ENCODE results near the gene HAPSTR1.

GRCh38 chr16:9055661-9056060 lies 35.8 kb upstream of the HAPSTR1 start:
- no peak for TF ChIP-seq ZNF331 (CRISPR knock-in tag; IDR thresholded peaks at IDR 0.05)
- TF ChIP-seq ASH2L (IDR thresholded peaks at IDR 0.05; ENCODE audit: insufficient read length, low read depth, low read length), result no peak
- no peak for TF ChIP-seq CTCF (CRISPR knock-in tag; IDR thresholded peaks at IDR 0.05)
- TF ChIP-seq PAXIP1 (CRISPR knock-in tag; conservative IDR thresholded peaks at IDR 0.05), result no peak
- TF ChIP-seq NCOA5 (CRISPR knock-in tag; IDR thresholded peaks at IDR 0.05), result no peak
- no peak for TF ChIP-seq MXI1 (IDR thresholded peaks at IDR 0.05; ENCODE audit: borderline replicate concordance, low read depth, low read length)
- no peak for TF ChIP-seq MTF2 (CRISPR knock-in tag; IDR thresholded peaks at IDR 0.05; ENCODE audit: borderline replicate concordance)
- no peak for TF ChIP-seq MEF2D (CRISPR knock-in tag; IDR thresholded peaks at IDR 0.05)
- no peak for TF ChIP-seq TEAD2 (CRISPR knock-in tag; IDR thresholded peaks at IDR 0.05)
- no peak for TF ChIP-seq MAX (IDR thresholded peaks at IDR 0.05)
- no peak for TF ChIP-seq NFIC (IDR thresholded peaks at IDR 0.05; ENCODE audit: low read length)
- TF ChIP-seq PATZ1 (CRISPR knock-in tag; IDR thresholded peaks at IDR 0.05), result no peak
- no peak for TF ChIP-seq KDM4B (CRISPR knock-in tag; IDR thresholded peaks at IDR 0.05)
- no peak for TF ChIP-seq ZSCAN22 (CRISPR knock-in tag; IDR thresholded peaks at IDR 0.05)
